ENCODE results near the gene MAPK14. TPM values are rescaled to one million over a fixed set of nuclear protein-coding genes. Genes with fewer than 3 reads are reported as not detected.

MAPK14 gene
- polyA plus RNA-seq, 2 of the 4 experiments (the other 2 are of a cell fraction): 19.4 to 36.7 TPM

- H3K4me1 ChIP-seq: peaks cover 6% of the 10 kb centered on the region
- WGBS (ENCODE audit: missing lambda C conversion rate): 90% methylated on average over 3 of the region's 3 CpGs
- no peaks in the 10 kb centered on the region for H3K9me3 ChIP-seq
- TF ChIP-seq KDM1A (IDR thresholded peaks at IDR 0.05; ENCODE audit: low read depth) (no peak), CEBPB (IDR thresholded peaks at IDR 0.05) (no peak), TFCP2L1 (CRISPR knock-in tag; IDR thresholded peaks at IDR 0.05) (no peak), BCL3 (IDR thresholded peaks at IDR 0.05) (no peak), MAFK (IDR thresholded peaks at IDR 0.05; ENCODE audit: partially characterized antibody) (no peak), HEYL (CRISPR knock-in tag; IDR thresholded peaks at IDR 0.05) (no peak), POLR2A (IDR thresholded peaks at IDR 0.05; ENCODE audit: low read length) (no peak), ELK1 (IDR thresholded peaks at IDR 0.05; ENCODE audit: low read depth, low read length) (no peak), EP300 (IDR thresholded peaks at IDR 0.05) (no peak), FOSB (CRISPR knock-in tag; IDR thresholded peaks at IDR 0.05) (no peak), MAZ (IDR thresholded peaks at IDR 0.05; ENCODE audit: borderline replicate concordance, low read depth, low read length) (no peak), RFX5 (IDR thresholded peaks at IDR 0.05) (no peak), JUNB (IDR thresholded peaks at IDR 0.05) (no peak), ZNF302 (CRISPR knock-in tag; IDR thresholded peaks at IDR 0.05) (no peak), SMC3 (IDR thresholded peaks at IDR 0.05) (no peak), JUN (IDR thresholded peaks at IDR 0.05) (no peak)
- ChIA-PET CTCF (no interaction called here), POLR2A (no interaction called here)
- H3K4me3 ChIP-seq: no peak overlapping the region
- no peak for ATAC-seq
- no peak for FAIRE-seq
- no peak for DNase-seq (ENCODE audit: low read depth in 1 of 2, low spot score in 1 of 2)
- no peak overlapping the region for H3K27ac ChIP-seq
- H3K4me2 ChIP-seq: no peak overlapping the region
Observed at GRCh38 chr6:36116066-36116864, 88.7 kb downstream of the MAPK14 start.

- H3K27ac ChIP-seq: no peak overlapping the region
- POLR2A ChIA-PET: no interaction called here
- no peaks in the 10 kb centered on the region for H3K9me3 ChIP-seq
- H3K4me3 ChIP-seq: no peak overlapping the region
- DNase-seq (ENCODE audit: low read depth in 1 of 2, low spot score in 1 of 2) (no peak), FAIRE-seq (no peak), ATAC-seq (no peak)
- H3K4me1 ChIP-seq: peaks cover 9% of the 10 kb centered on the region
- TF ChIP-seq CHD4 (IDR thresholded peaks at IDR 0.05; ENCODE audit: borderline replicate concordance): no peak
- no peak for TF ChIP-seq FOSL2 (IDR thresholded peaks at IDR 0.05)
- no peak for TF ChIP-seq FOSL2 (CRISPR knock-in tag; IDR thresholded peaks at IDR 0.05)
- TF ChIP-seq TP53 (CRISPR knock-in tag; IDR thresholded peaks at IDR 0.05): no peak
- TF ChIP-seq CTCF (IDR thresholded peaks at IDR 0.05): no peak
- TF ChIP-seq GATA3 (IDR thresholded peaks at IDR 0.05; ENCODE audit: borderline replicate concordance): no peak
- TF ChIP-seq HOXB13 (CRISPR knock-in tag; IDR thresholded peaks at IDR 0.05; ENCODE audit: low read depth): no peak
- no peak for TF ChIP-seq KDM5A (IDR thresholded peaks at IDR 0.05)
- TF ChIP-seq POLR2A (IDR thresholded peaks at IDR 0.05; ENCODE audit: low read length): no peak
- TF ChIP-seq HEYL (CRISPR knock-in tag; IDR thresholded peaks at IDR 0.05): no peak
- TF ChIP-seq ZSCAN20 (CRISPR knock-in tag; IDR thresholded peaks at IDR 0.05): no peak
- TF ChIP-seq EHMT2 (IDR thresholded peaks at IDR 0.05; ENCODE audit: low read depth): no peak
- TF ChIP-seq CBX2 (IDR thresholded peaks at IDR 0.05; ENCODE audit: borderline replicate concordance, low read depth): no peak
- TF ChIP-seq RNF2 (IDR thresholded peaks at IDR 0.05; ENCODE audit: borderline replicate concordance, low read depth): no peak
- CTCF ChIA-PET: no interaction called here
- no peak overlapping the region for H3K4me2 ChIP-seq
- 91% methylated on average over 2 of the region's 2 CpGs for WGBS (ENCODE audit: missing lambda C conversion rate)
Observed at GRCh38 chr6:36116943-36117342, 89.3 kb downstream of the MAPK14 start.
